ENCODE measurements around the gene ADAMTS12.

- TF ChIP-seq ELK1 (IDR thresholded peaks at IDR 0.05; ENCODE audit: low read depth, low read length) (no peak), ZNF274 (IDR thresholded peaks at IDR 0.05; ENCODE audit: insufficient read depth, insufficient read length) (no peak), CHD2 (IDR thresholded peaks at IDR 0.05; ENCODE audit: borderline replicate concordance, low read depth, low read length) (no peak), ZBED1 (IDR thresholded peaks at IDR 0.05; ENCODE audit: borderline replicate concordance) (no peak), RBBP5 (conservative IDR thresholded peaks at IDR 0.05) (no peak), RAD51 (IDR thresholded peaks at IDR 0.05) (no peak), USF2 (IDR thresholded peaks at IDR 0.05; ENCODE audit: borderline replicate concordance, low read depth, low read length) (no peak), CTCF (IDR thresholded peaks at IDR 0.05 in 2 of 3, conservative IDR thresholded peaks at IDR 0.05 in 1 of 3; ENCODE audit: control insufficient read depth in 2 of 3, extremely low read depth in 1 of 3, insufficient read depth in 1 of 3, low read depth in 3 of 3, low read length in 3 of 3) (no peak), CREB1 (IDR thresholded peaks at IDR 0.05; ENCODE audit: low read depth) (no peak), NR2C2 (IDR thresholded peaks at IDR 0.05; ENCODE audit: borderline replicate concordance, control insufficient read depth, insufficient read length, low read depth) (no peak)
Measured at GRCh38 chr5:33601881-33602280, 289.9 kb downstream of the ADAMTS12 start.
